HG03045 (cell line): ENCODE results near the gene POU2F2.
"Not testable (repeated sequence)": the region's sequence is repeated elsewhere in the genome, so short reads cannot be mapped to it uniquely, and the experiment has no call there.

Experiments
- ATAC-seq: cut with Tn5 transposase; IDR thresholded peaks from one replicate; pipeline ENCODE4 v1.9.1; 2021; ENCODE audit warnings: mild to moderate bottlenecking, moderate library complexity; ENCODE audit not compliant: unreplicated experiment

Gene POU2F2

DNA sequence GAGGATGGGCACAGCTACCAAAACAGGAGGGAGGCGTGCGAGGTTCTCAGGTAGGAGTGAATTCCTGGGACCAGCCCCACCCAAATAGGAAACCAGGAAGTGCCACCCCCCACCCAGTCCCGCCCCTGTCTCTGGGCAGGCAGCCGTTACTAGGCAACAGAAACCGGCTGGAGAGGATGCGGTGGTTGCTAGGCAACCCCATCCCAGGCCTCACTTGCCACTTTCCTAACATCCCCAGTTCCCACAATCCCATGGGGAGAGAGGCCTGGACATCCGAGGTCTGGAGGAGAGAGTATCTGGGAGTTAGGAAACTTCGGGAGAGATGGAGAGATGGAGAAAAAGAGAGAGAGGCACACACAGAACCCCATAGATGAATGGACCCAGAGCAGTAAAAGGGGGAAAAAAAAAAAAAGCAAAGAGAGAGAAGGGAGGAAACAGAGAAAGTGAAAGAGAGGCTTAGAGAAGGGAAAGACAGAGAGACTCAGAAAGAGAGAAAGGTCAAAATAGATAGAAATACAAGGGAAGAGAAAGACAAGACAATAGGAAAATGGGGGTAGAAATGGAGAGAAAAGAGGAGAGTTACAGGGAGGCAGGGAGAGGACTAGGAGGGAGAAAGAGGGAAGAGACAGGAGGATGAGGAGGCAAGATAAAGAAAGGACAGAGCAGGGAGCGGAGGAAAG lies 66.0 kb downstream of the POU2F2 start:
- no peak for ATAC-seq

DNA sequence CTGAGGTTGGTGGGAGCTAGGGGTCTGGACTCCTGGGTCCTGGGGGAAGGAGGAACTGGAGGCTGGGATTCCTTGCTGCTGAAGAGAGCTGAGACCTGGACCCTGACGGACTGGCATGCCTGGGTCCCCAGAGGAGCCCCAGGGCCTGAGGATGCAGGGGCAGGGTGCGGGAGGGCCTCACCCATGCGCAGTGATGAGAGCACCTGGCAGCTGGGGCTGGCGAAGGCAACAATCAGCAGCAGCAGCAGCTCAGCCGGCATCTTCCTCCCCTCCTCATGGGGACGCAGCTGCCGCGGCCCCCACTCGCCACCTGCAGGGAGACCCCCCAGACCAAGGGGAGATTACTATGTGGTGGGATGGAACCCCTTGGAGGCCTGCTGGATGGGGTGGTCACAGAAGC lies 66.7 kb downstream of the POU2F2 start:
- no peak for ATAC-seq

DNA sequence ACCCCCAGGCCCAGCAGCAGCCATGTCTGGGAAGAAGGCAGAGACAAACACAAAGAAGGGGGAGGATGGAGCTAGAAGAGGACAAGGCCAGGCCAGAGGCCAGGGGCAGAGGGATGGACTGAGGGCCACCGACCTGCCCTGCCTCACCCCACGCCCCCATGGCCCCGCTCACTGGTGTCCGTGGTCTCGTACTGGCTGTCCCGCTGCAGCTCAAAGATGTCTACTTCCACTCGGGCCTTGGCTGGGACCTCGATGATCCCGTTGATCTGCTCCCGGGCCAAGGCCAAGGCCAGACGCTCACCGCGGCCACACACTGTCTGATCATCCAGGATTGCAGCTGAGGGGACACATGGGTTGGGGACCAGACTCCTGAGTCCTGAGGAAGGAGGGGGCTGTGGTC lies 67.2 kb downstream of the POU2F2 start:
- no peak for ATAC-seq

DNA sequence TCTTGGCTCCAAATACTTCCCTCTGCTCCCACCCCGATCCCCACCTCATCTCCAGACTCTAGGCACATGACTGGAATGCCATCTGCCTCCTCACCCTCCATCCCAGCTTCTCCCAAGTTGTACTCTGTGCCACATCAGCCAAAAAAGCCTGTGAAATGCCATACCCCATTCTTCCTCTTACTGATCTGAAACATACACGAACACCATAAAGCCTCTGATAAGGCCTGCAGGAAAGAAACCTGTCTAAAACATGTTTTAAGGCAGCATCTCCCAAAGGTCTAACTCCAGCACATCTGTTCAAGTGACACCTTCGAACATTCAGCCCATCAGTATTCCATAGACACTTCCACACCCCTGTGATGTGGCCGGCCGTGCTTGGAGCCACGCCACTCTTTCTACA lies 67.8 kb downstream of the POU2F2 start:
- ATAC-seq = no peak

DNA sequence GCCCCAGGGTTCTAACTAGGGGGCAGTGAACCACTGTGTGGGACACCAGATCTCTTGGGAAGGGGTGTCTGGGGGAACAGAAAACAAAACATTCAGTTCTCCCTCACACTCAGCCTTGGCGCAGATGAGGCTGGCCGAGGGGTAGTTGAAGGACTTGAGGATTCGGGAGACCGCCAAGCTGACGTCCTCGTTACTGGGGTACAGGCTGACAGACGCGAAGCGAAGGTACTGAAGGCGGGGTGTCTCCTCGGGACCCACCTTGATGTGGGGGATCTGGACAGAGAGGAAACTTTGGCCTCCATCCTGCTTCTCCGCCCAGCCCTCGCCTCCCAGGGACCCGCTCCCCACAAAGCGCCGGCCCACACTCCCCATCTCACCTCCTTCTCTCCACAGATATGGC lies 69.9 kb downstream of the POU2F2 start:
- no peak for ATAC-seq

DNA sequence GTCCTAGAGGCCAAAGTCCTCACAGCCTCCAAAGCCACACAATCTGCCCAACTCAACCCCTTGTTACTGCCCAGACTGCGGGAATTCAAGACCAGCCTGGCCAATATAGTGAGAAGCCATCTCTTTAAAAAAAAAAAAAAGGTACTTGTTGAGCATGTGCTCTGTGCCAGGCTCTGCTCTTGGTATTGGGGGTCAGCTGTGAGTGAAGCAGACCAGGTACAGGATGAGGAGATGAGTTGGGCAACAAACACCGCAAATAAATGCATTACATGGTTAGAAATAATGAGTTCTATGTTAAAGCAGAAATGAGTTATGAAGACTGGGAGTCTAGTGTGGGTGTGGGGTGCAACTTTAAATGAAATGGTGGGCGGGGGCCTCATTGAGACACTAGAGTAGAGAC lies 72.1 kb downstream of the POU2F2 start:
- no peak for ATAC-seq

DNA sequence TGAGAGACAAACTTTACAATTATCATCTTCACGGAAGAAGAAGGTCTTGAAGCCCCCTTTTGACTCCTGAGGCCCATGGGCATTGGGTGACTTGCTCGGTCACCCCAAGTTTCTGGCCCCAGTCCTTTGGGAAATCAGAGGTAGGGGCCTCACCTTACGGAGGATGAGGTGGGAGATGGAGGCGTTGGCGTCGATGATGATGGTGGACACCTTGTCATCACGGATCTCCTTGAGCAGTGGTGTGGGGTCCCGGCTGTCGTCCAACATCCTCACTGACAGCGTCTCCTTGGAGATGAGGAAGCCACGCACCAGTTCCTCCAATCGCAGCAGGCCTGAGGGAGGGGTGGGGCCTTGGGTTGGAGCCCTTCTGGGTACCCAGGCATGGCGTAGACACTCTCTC lies 73.0 kb downstream of the POU2F2 start:
- ATAC-seq = no peak

DNA sequence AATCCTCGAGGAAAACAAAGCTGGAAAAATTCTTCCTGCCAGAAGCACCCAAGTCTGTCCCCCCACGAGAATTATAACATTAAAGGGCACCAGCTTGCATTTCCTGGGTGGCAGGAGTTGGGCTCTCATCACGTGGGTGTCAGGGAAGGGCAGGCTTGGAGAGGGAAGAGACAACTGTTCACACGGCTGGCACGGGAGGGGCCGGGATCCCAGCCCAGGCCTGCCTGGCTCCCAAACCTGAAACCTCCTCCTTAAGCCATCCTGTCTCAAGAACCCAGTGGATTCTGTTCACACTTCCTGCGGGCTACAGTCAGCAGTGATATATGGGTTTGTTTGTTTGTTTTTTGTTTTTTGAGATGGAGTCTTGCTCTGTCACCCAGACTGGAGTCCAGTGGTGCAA lies 74.4 kb downstream of the POU2F2 start:
- no peak for ATAC-seq

DNA sequence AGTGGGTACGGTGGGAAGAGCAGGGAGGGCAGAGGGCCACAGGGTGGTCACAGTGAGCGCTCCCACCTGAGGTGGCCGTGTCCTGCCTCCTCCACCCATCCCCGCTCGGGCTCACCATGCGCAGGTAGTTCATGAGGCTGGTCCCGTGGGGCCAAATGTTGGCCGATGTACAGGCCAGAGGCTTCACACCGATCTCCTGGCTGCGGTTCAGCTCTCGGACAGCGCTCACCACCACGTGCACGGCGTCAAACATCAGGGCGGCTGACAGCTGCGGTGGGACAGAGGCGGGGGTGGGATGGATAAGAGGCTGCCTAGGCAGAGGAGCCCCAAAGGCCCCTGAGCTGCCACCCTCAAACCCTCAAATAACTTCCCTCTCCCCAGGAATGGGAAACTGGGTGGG lies 78.0 kb downstream of the POU2F2 start:
- ATAC-seq = no peak

DNA sequence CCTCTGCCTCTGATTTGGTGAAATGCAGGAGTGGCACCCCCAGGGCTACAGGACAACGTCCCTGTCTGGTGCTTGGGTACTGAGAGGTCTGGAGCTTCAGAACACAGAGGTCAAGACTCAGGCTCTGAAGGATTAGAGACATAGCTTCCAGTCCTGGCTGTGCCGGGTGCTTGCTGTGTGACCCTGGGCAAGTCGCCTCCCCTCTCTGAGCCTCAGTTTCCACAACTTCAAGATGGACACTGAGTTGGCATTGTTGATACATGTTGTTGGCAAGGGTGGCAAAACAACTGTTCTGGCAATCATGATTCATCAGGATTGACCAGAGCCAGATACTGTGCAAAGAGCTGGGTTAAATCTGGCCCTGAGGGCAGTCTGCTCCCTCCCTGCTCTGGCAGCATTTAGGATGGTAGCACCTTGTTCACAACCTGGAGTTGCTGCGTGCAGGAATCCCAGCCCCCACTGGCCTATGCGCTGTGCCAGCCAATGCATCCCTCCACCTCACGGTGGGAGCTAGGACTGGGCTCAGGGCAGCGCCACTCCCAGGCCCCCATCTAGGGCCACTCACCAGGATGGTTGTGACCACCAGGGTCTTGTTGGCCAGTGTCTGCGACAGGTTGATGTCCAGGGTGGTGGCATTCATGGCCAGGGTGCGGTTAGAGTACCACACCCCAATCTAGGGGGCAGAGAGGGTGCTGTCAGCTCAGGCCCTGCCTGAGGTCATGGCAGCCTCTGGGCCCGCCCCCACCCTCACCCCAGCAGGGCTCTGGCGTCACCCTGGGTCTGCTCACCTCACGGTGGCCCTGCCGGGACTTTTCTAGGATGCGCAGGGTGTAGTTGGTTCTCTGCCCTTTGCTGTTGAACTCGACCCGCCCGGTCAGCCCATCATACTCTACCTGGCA lies 79.0 kb downstream of the POU2F2 start:
- no peak for ATAC-seq

DNA sequence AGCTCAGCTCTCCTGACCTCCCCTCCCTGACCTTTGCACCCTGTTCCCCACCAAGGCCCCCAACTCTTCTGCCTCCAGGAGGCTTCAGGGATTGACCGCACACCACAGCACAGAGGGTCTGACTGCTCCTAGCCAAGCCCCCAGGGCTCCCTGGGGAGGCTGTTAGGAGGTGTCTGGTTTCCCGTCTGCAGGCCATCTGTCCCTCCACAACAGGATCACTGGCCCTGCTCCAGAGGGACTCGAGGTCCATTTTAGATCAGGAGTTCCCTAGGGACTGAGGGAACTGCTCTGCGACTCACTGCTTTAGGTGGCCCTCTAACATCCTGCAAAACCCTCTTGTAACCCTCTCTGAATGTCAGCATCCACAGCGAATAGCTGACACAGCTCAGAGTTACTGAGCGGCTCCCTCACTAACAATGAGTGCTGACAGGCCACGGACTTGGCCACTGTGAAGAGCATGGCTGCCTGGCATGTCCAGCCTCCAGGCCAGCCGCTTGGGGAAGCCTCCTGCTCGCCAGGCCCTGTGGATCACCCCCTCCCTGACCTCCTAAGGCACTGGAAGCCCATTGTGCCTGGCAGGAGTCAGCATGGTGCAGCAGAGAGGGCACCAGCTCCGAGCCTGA lies 79.9 kb downstream of the POU2F2 start:
- no peak for ATAC-seq

DNA sequence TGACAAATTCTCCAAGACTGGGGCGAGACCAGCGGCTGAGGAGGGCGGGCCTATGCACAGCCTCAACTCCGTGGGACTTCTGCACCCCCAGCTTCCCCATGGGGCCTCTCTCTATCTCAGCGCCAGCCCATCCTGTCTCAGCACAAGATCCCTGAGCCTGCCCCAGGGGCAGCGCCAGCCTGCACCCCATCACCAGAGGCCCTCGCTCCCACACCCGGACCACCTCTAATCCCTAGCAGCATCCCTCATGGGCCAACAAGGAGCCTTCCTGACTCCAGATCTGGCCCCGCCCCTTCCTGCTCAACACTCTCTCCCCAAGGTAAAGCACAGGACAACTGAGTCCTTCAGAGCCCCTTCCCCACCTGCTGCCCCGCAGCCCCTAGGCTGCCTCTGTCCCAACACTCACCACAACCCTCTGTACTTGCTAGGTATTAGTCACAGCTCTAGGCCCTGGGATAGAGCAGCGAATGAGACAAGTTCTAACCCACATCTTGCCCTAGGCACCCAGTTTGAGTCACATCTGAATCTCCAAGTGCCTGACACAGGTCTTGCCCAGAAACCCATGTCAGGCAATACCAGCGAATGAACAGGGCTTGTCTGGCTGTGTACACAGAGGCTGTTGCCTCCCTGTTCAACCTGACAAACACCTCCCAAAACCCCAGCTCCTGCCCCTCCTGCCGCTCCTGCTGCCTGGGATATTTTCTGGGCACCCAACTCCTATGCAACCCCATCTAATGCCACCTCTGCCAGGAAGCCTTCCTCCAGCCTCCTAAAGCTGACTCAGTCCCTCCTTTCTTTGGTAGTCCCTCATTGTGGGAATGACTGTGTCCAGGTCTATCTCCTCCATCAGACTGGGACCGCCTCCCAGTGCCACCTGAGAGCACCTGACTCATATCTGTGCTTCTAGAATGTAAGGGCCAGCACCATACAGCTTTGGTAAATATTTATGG lies 80.8 kb downstream of the POU2F2 start:
- ATAC-seq = no peak

DNA sequence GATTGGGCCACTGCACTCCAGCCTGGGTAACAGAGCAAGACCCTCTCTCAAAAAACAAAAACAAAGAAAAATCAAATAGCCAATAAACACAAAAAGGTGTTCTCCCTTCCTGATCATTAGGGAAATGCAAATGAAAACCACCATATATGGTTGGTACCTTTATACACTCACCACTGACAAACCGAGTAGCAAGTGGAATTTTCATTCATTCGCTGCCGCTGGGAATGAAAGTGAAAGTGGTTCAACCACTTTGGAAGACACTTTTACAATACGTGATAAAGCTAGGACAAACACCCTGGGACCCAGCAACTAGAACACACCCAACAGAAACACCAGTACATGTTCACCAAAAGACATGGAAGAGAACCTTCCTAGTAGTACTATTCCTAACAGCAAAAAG lies 83.3 kb downstream of the POU2F2 start:
- ATAC-seq = no peak

DNA sequence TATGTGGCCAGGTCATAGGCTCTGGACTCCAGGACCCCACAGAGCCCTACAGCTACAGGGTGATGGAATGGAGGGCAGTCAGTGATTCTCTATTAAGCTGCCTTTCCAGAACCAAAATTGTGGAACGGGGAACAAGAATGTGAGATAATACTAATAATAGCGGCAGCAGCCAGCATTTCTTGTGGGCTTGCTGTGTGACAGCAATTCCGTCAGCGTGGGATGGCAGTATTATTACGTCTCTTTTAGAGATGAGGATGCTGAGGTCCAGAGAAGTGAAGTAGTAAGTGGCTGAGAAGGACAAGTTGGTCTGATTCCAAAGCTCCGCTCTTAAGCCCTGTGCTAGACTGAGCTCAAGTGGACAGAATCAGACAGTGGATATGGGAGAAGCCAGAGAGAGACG lies 86.7 kb downstream of the POU2F2 start:
- no peak for ATAC-seq

DNA sequence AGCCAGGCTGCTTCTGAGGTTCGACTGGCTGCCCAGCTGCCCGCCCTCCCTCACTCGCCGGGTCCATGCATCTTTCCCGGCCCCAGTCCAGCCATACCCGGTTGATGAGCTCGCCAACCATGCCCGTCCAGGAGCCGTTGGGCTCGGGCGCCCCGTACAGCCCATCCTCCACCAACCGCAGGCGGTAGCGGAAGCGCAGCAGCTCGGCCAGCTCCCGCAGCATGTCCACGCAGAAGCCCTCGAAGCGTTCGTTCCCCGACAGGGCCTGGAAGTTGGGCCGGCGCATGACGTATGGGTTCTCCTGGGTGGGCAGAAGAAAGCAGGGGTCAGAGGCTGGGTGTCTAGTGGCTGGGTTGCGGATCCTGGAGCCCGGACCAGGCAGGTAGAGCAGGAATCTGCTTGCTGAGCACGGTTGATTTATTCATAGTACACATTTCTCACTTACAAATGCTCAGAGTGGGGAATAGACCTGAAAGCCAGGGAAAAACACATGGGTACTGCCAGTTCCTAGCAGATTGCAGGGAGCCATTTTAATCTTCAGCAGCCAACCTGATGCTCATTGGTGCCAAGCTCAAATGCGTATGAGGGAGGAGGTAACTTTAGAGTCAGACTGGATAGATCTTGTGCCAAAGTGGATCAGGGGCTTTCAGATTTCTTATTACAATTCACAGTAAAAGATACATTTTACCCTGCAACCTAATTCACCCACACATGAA lies 89.6 kb downstream of the POU2F2 start:
- ATAC-seq = no peak

DNA sequence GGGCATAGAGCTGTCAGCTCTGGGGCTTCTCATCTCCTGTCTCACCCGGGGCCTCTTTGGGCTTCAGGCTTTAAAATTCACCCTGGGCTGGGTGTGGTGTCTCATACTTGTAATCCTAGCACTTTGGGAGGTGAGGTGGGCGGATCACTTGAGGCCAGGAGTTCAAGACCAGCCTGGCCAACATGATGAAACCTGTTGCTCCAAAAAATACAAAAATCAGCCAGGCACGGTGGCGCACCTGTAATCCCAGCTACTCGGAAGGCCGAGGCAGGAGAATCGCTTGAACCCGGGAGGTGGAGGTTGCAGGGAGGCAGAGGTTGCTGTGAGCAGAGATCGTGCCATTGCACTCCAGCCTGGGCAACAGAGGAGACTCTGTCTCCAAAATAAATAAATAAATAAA lies 91.8 kb downstream of the POU2F2 start:
- ATAC-seq = not testable (repeated sequence)

DNA sequence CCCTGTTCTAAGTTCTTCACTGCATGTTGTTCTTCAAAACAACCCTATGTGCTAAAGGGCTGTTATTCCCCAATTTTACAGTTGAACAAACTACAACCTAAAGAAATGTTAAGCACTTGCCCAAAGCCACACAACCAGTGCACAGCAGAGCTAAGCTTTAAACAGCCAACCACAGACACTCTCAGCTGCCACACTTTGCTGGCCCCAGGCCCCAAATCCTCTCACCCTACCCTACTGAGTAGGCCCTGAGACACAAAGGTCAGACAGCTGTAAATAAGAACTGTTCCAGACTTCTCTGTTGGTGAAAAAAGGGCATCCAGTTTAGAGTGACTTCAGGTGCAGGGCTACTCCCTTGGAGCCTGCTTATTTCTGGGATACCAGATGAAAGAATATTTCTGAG lies 92.2 kb downstream of the POU2F2 start:
- no peak for ATAC-seq

DNA sequence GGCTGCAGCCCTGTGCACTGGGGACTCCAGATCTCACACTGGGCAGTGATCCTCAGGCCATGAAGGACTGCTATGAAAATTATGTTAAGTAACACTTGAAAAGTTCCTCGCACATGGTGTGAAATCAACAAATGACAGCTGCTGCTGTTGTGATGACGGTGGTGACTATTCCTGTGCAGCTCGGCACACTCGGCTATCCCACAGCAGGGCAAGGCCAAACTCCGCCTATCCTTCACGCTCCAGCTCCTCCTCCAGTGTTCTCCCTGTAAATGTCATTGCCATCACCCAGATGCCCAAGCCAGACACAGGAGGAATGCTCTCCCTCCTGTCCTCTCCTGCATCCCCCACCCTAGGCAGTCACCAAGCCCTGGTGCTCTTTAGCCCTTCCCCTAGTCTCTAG lies 93.6 kb downstream of the POU2F2 start:
- no peak for ATAC-seq

DNA sequence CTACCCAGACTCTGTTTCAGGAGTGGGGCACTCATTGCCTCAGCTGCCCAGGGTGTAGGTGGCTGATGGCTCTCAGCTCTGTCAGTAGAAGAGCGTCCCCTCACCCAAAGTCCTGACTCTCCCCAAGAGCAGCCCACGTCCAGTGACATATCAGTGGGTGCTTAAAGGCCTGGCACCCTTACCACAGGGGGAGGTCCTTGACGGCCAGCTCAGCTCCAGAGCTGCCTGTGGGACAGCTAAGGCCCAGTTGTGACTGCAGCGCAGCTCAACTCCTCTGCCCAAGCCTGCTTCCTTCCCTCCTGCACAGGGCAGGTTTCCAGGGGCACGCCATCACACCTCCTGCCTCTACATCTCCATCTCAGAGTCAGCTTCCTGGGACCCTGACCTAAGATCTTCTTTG lies 94.6 kb downstream of the POU2F2 start:
- ATAC-seq = no peak
